Daoy (cell line): ENCODE results near the gene MS4A1. TPM values are rescaled to one million over a fixed set of nuclear protein-coding genes. Genes with fewer than 3 reads are reported as not detected.
"Not testable (repeated sequence)": the region's sequence is repeated elsewhere in the genome, so short reads cannot be mapped to it uniquely, and the experiment has no call there.

Experiments
- DNase-seq: peaks from one replicate; pipeline ENCODE4 v3.0.0-alpha.2; 2015; ENCODE audit warnings: low read depth
- total RNA-seq: library from RNA; depleted of rRNA; stranded (reverse); fragments of >200 nt; shearing (Covaris generic); gene quantifications from 2 replicates; pipeline ENCODE4 v1.2.3, GENCODE V29; 2014; rRNA removed

MS4A1 gene
- total RNA-seq: not detected in 2 replicates

- DNase-seq: no peak
These were observed at the start of gene MS4A1 for GRCh38 chr11:60455531-60456042. MS4A1 (plus strand) TSS chr11:60455847; CDS start chr11:60462375, 6,528 bp downstream.

- DNase-seq: no peak
These were observed 35.6 kb upstream of the MS4A1 start for GRCh38 chr11:60420015-60420414.

DNA sequence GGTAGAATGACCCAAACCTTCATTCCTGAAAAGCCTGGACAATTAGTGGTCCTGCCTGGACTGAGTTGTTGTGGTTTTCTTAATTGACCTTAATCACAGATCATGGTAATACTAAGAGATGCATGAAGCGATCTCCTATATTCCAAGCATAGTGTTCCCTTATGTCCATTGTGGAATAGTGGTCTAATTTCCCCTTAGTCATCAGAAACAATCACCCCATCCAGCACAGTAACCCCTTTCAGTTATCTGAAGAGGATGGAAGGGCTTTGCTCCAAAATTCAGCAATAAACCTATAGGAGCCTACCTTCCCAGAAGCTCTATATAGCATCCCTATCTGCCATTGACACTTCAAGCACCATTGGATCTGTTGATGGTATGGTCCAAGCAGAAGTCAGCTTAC is 33.0 kb upstream of the MS4A1 start:
- DNase-seq: no peak

DNA sequence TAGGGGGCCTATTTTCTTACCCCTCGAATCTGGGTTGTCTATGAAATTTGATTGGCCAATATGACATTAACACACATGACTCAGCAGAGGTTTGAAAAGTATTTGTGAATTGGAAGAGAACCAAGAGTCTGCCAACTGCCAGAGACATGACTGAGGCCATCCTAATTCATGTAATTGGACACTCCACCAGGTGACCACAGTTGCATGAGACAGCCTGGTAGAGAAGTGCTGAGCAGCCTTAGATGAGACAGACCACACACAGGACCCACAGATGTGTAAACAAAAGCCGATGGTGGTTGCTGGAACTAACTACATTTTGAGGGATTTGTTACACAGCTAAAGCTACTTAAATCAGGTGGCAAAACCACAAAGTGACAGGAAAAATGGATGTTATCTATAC is 27.1 kb upstream of the MS4A1 start:
- peak; percentile 83 for DNase-seq

DNA sequence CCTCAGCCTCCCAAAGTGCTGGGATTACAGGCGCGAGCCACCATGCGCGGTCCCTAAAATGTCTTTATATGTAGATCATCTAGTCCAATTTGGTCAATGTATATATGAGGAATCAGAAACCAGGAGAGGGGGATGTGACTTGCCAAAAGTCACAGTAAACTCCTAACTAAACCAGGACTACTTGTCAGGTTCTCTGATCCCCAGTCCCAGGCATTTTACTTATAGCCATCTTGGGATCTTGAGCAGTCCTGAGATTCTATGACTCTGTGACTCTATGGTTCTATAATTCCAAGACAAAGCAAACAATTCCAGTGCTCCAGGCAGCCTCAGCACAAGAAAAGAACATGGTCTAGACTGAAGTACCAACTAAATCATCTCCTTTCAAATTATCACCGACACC is 26.4 kb upstream of the MS4A1 start, which contains the start of gene MS4A5:
Gene MS4A5, plus strand, starts transcription at position 301 of the 400 bp plus-strand sequence. CDS start 103 bp downstream, outside the sequence.
- no peak for DNase-seq

- DNase-seq: no peak
These were observed 24.4 kb upstream of the MS4A1 start for GRCh38 chr11:60431251-60431650.

GRCh38 chr11:60433401-60433800 is 22.2 kb upstream of the MS4A1 start:
- DNase-seq: no peak

DNA sequence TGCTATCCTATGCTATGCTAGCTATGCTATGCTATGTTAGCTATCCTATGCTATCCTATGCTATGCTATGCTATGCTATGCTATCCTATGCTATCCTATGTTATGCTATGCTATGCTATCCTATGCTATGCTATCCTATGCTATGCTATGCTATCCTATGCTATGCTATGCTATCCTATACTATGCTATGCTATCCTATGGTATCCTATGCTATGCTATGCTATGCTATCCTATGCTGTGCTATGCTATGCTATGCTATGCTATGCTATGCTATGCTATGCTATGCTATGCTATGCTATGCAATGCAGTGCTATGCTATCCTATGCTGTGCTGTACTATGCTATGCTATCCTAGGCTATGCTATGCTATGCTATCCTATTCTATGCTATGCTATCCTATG is 8.6 kb upstream of the MS4A1 start:
- no peak for DNase-seq

DNA sequence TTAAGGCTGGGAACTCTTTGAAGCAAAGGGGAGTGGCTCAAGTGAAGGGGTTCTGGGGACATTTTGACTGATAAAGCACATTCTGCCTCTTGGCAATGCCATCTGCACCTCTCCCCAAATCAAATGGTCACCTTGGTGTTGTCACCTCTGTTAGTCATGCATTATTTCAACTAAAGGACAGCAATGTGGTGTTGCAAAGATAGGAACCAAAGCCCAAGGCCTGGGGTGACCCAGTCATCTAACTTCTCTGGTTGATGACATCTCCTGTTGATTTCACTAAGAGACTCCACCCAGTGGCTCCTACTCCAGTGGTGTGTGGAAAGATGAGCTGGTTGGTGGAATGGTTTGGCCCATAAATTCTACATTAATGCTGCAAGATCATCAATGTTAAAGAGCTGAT is 7.8 kb upstream of the MS4A1 start:
- no peak for DNase-seq

DNA sequence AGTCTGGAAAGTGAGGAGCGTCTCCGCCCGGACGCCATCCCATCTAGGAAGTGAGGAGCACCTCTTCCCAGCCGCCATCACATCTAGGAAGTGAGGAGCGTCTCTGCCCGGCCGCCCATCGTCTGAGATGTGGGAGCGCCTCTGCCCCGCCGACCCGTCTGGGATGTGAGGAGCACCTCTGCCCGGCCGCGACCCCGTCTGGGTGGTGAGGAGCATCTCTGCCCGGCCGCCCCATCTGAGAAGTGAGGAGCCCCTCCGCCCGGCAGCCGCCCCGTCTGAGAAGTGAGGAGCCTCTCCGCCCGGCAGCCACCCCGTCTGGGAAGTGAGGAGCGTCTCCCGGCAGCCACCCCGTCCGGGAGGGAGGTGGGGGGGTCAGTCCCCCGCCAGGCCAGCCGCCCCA is 4.5 kb upstream of the MS4A1 start:
- not testable (repeated sequence) for DNase-seq

GRCh38 chr11:60454212-60454611 is 1.4 kb upstream of the MS4A1 start:
- no peak for DNase-seq

- no peak for DNase-seq
These were observed 1.9 kb downstream of the MS4A1 start for GRCh38 chr11:60457576-60457975.

- DNase-seq: no peak
These were observed 3.7 kb downstream of the MS4A1 start for GRCh38 chr11:60459345-60459744.

DNA sequence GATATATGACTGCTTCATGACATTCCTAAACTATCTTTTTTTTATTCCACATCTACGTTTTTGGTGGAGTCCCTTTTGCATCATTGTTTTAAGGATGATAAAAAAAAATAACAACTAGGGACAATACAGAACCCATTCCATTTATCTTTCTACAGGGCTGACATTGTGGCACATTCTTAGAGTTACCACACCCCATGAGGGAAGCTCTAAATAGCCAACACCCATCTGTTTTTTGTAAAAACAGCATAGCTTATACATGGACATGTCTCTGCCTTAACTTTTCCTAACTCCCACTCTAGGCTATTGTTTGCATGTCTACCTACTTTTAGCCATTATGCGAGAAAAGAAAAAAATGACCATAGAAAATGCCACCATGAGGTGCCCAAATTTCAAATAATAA is 13.2 kb downstream of the MS4A1 start:
- no peak for DNase-seq

DNA sequence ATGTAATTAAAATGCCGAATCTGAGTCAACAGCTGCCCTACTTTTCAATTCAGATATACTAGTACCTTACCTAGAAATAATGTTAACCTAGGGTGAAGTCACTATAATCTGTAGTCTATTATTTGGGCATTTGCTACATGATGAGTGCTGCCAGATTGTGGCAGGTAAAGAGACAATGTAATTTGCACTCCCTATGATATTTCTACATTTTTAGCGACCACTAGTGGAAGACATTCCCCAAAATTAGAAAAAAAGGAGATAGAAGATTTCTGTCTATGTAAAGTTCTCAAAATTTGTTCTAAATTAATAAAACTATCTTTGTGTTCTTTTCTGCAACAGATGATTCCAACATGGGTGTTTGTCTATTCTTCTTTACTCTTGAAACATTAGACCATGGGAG is 14.1 kb downstream of the MS4A1 start:
- no peak for DNase-seq

DNA sequence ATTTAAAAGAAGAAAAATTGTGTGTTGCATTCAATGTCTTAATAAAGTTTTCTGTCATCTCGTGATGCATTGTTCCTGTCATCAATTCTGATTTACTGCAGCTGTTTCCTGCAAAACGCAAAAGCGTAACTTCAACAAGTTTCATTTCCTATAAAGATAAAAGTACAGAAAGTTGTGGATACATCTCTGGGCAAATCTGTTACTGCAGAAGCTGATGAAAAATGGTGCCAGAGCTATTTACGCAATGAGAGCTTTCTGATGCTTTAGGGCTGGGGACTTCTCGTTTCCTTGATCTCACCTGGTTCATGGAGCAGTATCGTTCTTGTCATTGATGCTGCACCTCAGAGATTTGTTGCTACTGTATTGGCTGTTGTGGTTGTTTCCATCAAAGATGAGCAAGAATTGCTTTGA is 21.4 kb downstream of the MS4A1 start:
- DNase-seq: no peak

DNA sequence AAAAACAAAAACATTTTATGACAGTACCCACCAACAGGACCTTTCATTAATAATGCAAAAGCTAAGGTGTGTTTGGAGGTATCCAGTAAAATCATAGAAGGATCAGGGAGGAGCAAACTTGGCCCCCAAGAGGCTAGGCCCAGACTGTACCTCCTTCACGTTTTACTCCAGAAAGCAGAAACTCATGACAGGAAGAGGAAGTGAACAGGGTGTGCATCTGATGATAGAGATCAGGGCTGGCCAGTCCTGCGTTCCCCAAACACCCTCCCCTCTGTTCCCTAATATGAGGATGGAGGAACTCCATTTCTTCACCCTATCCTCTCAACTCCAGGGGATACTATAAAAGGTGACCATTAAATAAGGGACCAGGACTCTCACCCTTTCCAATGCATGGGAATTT is 26.7 kb downstream of the MS4A1 start:
- DNase-seq: no peak

DNA sequence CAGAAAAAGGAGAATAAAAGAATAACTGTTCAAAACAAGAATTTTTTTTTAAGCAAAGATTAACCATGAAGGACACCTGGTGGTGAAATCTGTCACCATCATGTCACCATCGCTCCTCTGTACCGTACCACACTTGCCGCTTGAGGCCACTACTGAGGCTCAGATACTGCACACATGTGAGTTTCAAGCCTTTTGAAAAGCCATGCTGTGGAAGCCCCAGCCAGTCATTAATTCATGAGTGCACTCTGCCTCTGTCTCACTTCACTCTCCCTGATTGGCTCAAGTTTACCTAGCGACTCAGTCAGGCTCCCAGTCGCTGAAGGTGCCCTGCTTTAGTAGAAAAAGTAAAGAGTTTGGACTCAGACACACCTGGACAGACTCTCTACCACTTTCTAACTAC is 30.3 kb downstream of the MS4A1 start:
- DNase-seq: peak; percentile 60

- no peak for DNase-seq
These were observed 36.9 kb downstream of the MS4A1 start, which contains the start of gene MS4A12 for GRCh38 chr11:60492488-60493009. MS4A12 (plus strand) TSS chr11:60492778; CDS start chr11:60497319, 4,541 bp downstream.

GRCh38 chr11:60493454-60493853 is 37.8 kb downstream of the MS4A1 start:
- no peak for DNase-seq

GRCh38 chr11:60498399-60498798 is 42.8 kb downstream of the MS4A1 start:
- no peak for DNase-seq

DNA sequence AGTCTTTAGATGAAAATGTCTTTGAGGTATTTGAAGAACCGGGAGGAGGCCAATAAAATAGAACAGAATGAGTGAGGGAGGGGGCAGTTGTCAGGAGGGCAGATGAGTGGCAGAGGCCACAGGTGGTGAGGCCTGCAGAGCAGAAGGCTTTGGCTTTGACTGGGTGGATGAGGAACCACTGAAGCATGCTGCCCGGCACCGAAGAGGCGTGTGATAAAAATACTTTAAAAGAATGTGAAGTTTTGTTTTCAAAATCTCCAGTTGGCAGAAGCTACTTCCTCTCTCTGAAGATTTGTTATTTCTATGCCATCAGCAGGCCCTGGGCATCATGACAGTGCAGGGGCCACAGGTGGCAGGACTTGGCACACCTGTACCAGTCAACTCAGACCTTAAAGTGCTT is 43.2 kb downstream of the MS4A1 start:
- DNase-seq: no peak

- DNase-seq: no peak
These were observed 44.7 kb downstream of the MS4A1 start for GRCh38 chr11:60500276-60500910.
